ENCODE data around the gene DNAJB11.

GRCh38 chr3:186523022-186523421 is 47.5 kb upstream of the DNAJB11 start:
- TF ChIP-seq, protein P1, sequence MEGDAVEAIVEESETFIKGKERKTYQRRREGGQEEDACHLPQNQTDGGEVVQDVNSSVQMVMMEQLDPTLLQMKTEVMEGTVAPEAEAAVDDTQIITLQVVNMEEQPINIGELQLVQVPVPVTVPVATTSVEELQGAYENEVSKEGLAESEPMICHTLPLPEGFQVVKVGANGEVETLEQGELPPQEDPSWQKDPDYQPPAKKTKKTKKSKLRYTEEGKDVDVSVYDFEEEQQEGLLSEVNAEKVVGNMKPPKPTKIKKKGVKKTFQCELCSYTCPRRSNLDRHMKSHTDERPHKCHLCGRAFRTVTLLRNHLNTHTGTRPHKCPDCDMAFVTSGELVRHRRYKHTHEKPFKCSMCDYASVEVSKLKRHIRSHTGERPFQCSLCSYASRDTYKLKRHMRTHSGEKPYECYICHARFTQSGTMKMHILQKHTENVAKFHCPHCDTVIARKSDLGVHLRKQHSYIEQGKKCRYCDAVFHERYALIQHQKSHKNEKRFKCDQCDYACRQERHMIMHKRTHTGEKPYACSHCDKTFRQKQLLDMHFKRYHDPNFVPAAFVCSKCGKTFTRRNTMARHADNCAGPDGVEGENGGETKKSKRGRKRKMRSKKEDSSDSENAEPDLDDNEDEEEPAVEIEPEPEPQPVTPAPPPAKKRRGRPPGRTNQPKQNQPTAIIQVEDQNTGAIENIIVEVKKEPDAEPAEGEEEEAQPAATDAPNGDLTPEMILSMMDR (IDR thresholded peaks at IDR 0.05; ENCODE audit: insufficient read depth, low read depth, low read length) = no peak
- TF ChIP-seq EZH2 (IDR thresholded peaks at IDR 0.05; ENCODE audit: insufficient read depth, low read length) = no peak

All from astrocyte (in vitro differentiated cells and primary cell).